H1 (cell line): ENCODE results near the gene SLITRK2. TPM values are rescaled to one million over a fixed set of nuclear protein-coding genes. Genes with fewer than 3 reads are reported as not detected.

Source experiments
- CTCF ChIA-PET: fragments of 300-600 bp; sonication (Branson Sonifier 250); formaldehyde crosslinking; loops from one replicate; lab custom pipeline; 2021; ENCODE audit not compliant: partially characterized antibody; lab: Charles Lee
- POLR2A ChIA-PET: fragments of 300-600 bp; sonication (Branson Sonifier 250); formaldehyde crosslinking; loops from one replicate; lab custom pipeline; 2021; ENCODE audit warnings: inconsistent platforms; ENCODE audit not compliant: partially characterized antibody; lab: Charles Lee
- DNase-seq, 2 experiments: peaks; one replicate each; pipeline versions ENCODE4 v3.0.0 to v3.0.0-alpha.2; 2010 to 2022; ENCODE audit warnings: low spot score in 2 of 2, low read depth in 1 of 2, mixed read lengths in 1 of 2
- FAIRE-seq: peaks from 2 replicates; lab custom pipeline; 2011; peaks lifted over from hg19 to GRCh38; lab: Jason Lieb, UNC
- H2AFZ ChIP-seq: 2 replicates; pipeline ENCODE4 v1.8.1; 2012; ENCODE audit warnings: low read length, inconsistent platforms
- H2AK5ac ChIP-seq: 2 replicates; pipeline ENCODE4 v1.6.1; 2013; ENCODE audit warnings: low read depth, low read length
- H2BK120ac ChIP-seq: replicated peaks from 2 replicates; pipeline ENCODE3; 2013; ENCODE audit warnings: low read depth, low read length, inconsistent platforms
- H2BK12ac ChIP-seq: 2 replicates; pipeline ENCODE4 v1.6.1; 2013; ENCODE audit warnings: low read depth, low read length
- H2BK15ac ChIP-seq: 2 replicates; pipeline ENCODE4 v1.6.1; 2013; ENCODE audit warnings: low read length
- H2BK20ac ChIP-seq: 2 replicates; pipeline ENCODE4 v1.6.1; 2013; ENCODE audit warnings: low read length
- H2BK5ac ChIP-seq: 2 replicates; pipeline ENCODE4 v1.6.1; 2013; ENCODE audit warnings: low read depth, low read length
- H3K14ac ChIP-seq: 2 replicates; pipeline ENCODE4 v1.6.1; 2013; ENCODE audit warnings: inconsistent platforms; ENCODE audit not compliant: insufficient read length
- H3K18ac ChIP-seq: 2 replicates; pipeline ENCODE4 v1.6.1; 2013; ENCODE audit warnings: low read length; ENCODE audit errors: extremely low read depth
- H3K23ac ChIP-seq: 2 replicates; pipeline ENCODE4 v1.6.1; 2013; ENCODE audit warnings: inconsistent platforms; ENCODE audit not compliant: insufficient read length
- H3K23me2 ChIP-seq: 2 replicates; pipeline ENCODE4 v1.6.1; 2013; ENCODE audit warnings: low read depth, low read length
- H3K27ac ChIP-seq: 2 replicates; pipeline ENCODE4 v1.6.1; 2011; ENCODE audit warnings: low read depth, low read length, inconsistent platforms
- H3K27me3 ChIP-seq, 4 experiments: replicated peaks in 1 of 4; 1 replicate in 1 of 4; 2 replicates in 3 of 4; pipeline versions ENCODE4 v1.6.1 to v1.8.1; 2011 to 2013; ENCODE audit warnings: low read length in 3 of 4, mild to moderate bottlenecking in 3 of 4, inconsistent platforms in 2 of 4, mixed read lengths in 2 of 4, moderate library complexity in 1 of 4; ENCODE audit not compliant: control insufficient read depth in 3 of 4, insufficient read depth in 3 of 4; ENCODE audit errors: extremely low read depth in 1 of 4
- H3K36me3 ChIP-seq, 4 experiments: 2 replicates each; pipeline versions ENCODE4 v1.6.1 to v1.8.1; 2011 to 2013; ENCODE audit warnings: mild to moderate bottlenecking in 4 of 4, low read length in 3 of 4, moderate library complexity in 2 of 4, control low read depth in 1 of 4, inconsistent platforms in 1 of 4; ENCODE audit not compliant: insufficient read depth in 4 of 4, control insufficient read depth in 2 of 4
- H3K4ac ChIP-seq: replicated peaks from 2 replicates; pipeline ENCODE3; 2013; ENCODE audit warnings: low read length, low read depth, mixed read lengths, inconsistent platforms; ENCODE audit not compliant: insufficient read length
- H3K4me1 ChIP-seq, 4 experiments: replicated peaks in 1 of 4; 1 replicate in 1 of 4; 2 replicates in 3 of 4; pipeline versions ENCODE4 v1.6.1 to v1.8.1; 2011 to 2013; ENCODE audit warnings: low read length in 3 of 4, inconsistent platforms in 2 of 4, mixed read lengths in 1 of 4; ENCODE audit not compliant: insufficient read depth in 4 of 4, control insufficient read depth in 3 of 4
- H3K4me2 ChIP-seq, 2 experiments: 2 replicates each; pipeline versions ENCODE4 v1.6.1 to v1.8.1; 2011 to 2013; ENCODE audit warnings: low read depth in 2 of 2, low read length in 2 of 2, control low read depth in 1 of 2, inconsistent platforms in 1 of 2, mild to moderate bottlenecking in 1 of 2; ENCODE audit not compliant: insufficient read depth in 1 of 2
- H3K4me3 ChIP-seq, 4 experiments: fragments of 200-600, 300-600 bp in 1 of 4; sonication (generic), shearing (Covaris generic), sonication (Bioruptor Twin) in 1 of 4; 2 replicates each; pipeline versions ENCODE4 v1.5.1 to v1.8.1; 2011 to 2016; ENCODE audit warnings: low read length in 4 of 4, low read depth in 3 of 4, control low read depth in 2 of 4, inconsistent platforms in 2 of 4, mild to moderate bottlenecking in 2 of 4, mixed read lengths in 1 of 4, moderate library complexity in 1 of 4; ENCODE audit not compliant: insufficient read depth in 2 of 4; ENCODE audit errors: extremely low read depth in 1 of 4
- H3K56ac ChIP-seq: replicated peaks from 2 replicates; pipeline ENCODE3; 2013; ENCODE audit warnings: low read depth, mild to moderate bottlenecking, mixed read lengths, low read length, inconsistent platforms; ENCODE audit not compliant: insufficient read length
- H3K79me1 ChIP-seq: 2 replicates; pipeline ENCODE4 v1.6.1; 2013; ENCODE audit warnings: low read depth, low read length, control low read depth
- H3K79me2 ChIP-seq, 2 experiments: 2 replicates each; pipeline versions ENCODE4 v1.6.1 to v1.8.1; 2012 to 2013; ENCODE audit warnings: low read length in 2 of 2, mild to moderate bottlenecking in 2 of 2, inconsistent platforms in 1 of 2; ENCODE audit not compliant: insufficient read depth in 2 of 2, control insufficient read depth in 1 of 2
- H3K9ac ChIP-seq, 4 experiments: replicated peaks in 1 of 4; 1 replicate in 1 of 4; 2 replicates in 3 of 4; pipeline versions ENCODE4 v1.6.1 to v1.8.1; 2011 to 2013; ENCODE audit warnings: low read depth in 3 of 4, low read length in 3 of 4, control low read depth in 2 of 4, mild to moderate bottlenecking in 2 of 4, moderate library complexity in 2 of 4, inconsistent platforms in 1 of 4; ENCODE audit errors: extremely low read depth in 1 of 4
- H3K9me3 ChIP-seq, 2 experiments: 2 replicates each; pipeline versions ENCODE4 v1.6.1 to v1.8.1; 2012 to 2013; ENCODE audit warnings: mild to moderate bottlenecking in 2 of 2, moderate library complexity in 2 of 2, control low read depth in 1 of 2, inconsistent platforms in 1 of 2, low read depth in 1 of 2, low read length in 1 of 2, mixed read lengths in 1 of 2; ENCODE audit not compliant: insufficient read depth in 2 of 2
- H4K20me1 ChIP-seq, 2 experiments: replicated peaks in 1 of 2; 2 replicates each; pipeline versions ENCODE3 to v1.8.1; 2011 to 2013; ENCODE audit warnings: inconsistent platforms in 2 of 2, low read length in 2 of 2, mild to moderate bottlenecking in 1 of 2; ENCODE audit not compliant: insufficient read depth in 2 of 2, control insufficient read depth in 1 of 2
- H4K5ac ChIP-seq: 2 replicates; pipeline ENCODE4 v1.6.1; 2013; ENCODE audit warnings: low read length, low read depth, mixed read lengths, inconsistent platforms; ENCODE audit not compliant: insufficient read length
- H4K8ac ChIP-seq: 2 replicates; pipeline ENCODE4 v1.8.0; 2013; ENCODE audit warnings: mild to moderate bottlenecking, moderate library complexity, low read length, inconsistent platforms; ENCODE audit not compliant: insufficient read depth; ENCODE audit errors: extremely low read depth
- H4K91ac ChIP-seq: replicated peaks from 2 replicates; pipeline ENCODE3; 2013; ENCODE audit warnings: low read length, mixed read lengths, inconsistent platforms; ENCODE audit not compliant: insufficient read length
- ATF2 ChIP-seq: IDR thresholded peaks from 2 replicates; pipeline ENCODE4 v1.6.1; 2012; ENCODE audit warnings: low read length, inconsistent platforms
- BCL11A ChIP-seq, 2 experiments: IDR thresholded peaks; one replicate each; pipeline ENCODE4 v1.6.1; 2011; ENCODE audit warnings: low read depth in 2 of 2, low read length in 2 of 2, mild to moderate bottlenecking in 2 of 2
- BRCA1 ChIP-seq: IDR thresholded peaks from 2 replicates; pipeline ENCODE4 v1.6.1; 2012; ENCODE audit warnings: low read depth, low read length, improper control_type of control experiment
- EP300 ChIP-seq, 2 experiments: IDR thresholded peaks; 1 replicate in 1 of 2; 2 replicates in 1 of 2; pipeline ENCODE4 v1.6.1; 2011 to 2012; ENCODE audit warnings: low read depth in 2 of 2, low read length in 2 of 2, mild to moderate bottlenecking in 2 of 2, borderline replicate concordance in 1 of 2, inconsistent platforms in 1 of 2, moderate library complexity in 1 of 2
- EZH2 ChIP-seq: fragments of 200-600 bp; sonication (generic); IDR thresholded peaks from 2 replicates; pipeline ENCODE4 v1.7.1; 2012; ENCODE audit warnings: low read depth, mild to moderate bottlenecking, moderate library complexity, low read length, inconsistent platforms; ENCODE audit not compliant: severe bottlenecking
- JUND ChIP-seq: IDR thresholded peaks from 2 replicates; pipeline ENCODE4 v1.6.1; 2011; ENCODE audit warnings: mild to moderate bottlenecking, improper control_type of control experiment, low read length
- POLR2AphosphoS5 ChIP-seq: IDR thresholded peaks from 2 replicates; pipeline ENCODE4 v1.6.1; 2011; ENCODE audit warnings: low read depth, low read length
- RNF2 ChIP-seq: fragments of 200-900, 300-1000 bp; sonication (generic); IDR thresholded peaks from 2 replicates; pipeline ENCODE4 v1.7.1; 2016; ENCODE audit warnings: borderline replicate concordance, low read depth, mild to moderate bottlenecking, antibody characterized with exemption, low read length; ENCODE audit not compliant: poor library complexity, severe bottlenecking; ENCODE audit errors: missing control alignments
- SP2 ChIP-seq: IDR thresholded peaks from 2 replicates; pipeline ENCODE4 v1.6.1; 2012; ENCODE audit warnings: mild to moderate bottlenecking, low read length, inconsistent platforms
- SP4 ChIP-seq: IDR thresholded peaks from 2 replicates; pipeline ENCODE4 v1.6.1; 2012; ENCODE audit warnings: low read length, inconsistent platforms
- TAF1 ChIP-seq: IDR thresholded peaks from 2 replicates; pipeline ENCODE4 v1.6.1; 2011; ENCODE audit warnings: mild to moderate bottlenecking, low read depth, low read length
- WGBS, 2 experiments: shearing (Covaris generic) in 1 of 2; methylation state at CpG; one replicate each; pipeline versions ENCODE4 v1.1.6 to v1.1.7; 2013 to 2015; ENCODE audit warnings: low lambda C conversion rate in 2 of 2, mixed read lengths in 2 of 2, inconsistent platforms in 1 of 2, low coverage in 1 of 2, missing lambda C conversion rate in 1 of 2; ENCODE audit not compliant: insufficient replicate concordance in 2 of 2, insufficient coverage in 1 of 2, insufficient read length in 1 of 2; ENCODE audit errors: extremely low coverage in 1 of 2, missing lambda C conversion rate in 1 of 2; 5-methylcytosine and 5-hydroxymethylcytosine counted together
- polyA plus RNA-seq, 7 experiments: library from polyadenylated mRNA; depleted of rRNA in 3 of 7; stranded (reverse) in 5 of 7; unstranded in 2 of 7; fragments of >200 nt in 5 of 7; fragments of 200-250 nt in 2 of 7; gene quantifications; 1 replicate in 5 of 7; 2 replicates in 1 of 7; 4 replicates in 1 of 7; pipeline versions ENCODE4 v1.2.1 to v1.2.3, GENCODE V29; 2011 to 2013; ENCODE audit warnings: missing spikeins in 2 of 7, mixed read lengths in 2 of 7
- total RNA-seq: library from RNA; stranded (reverse); fragmentation: NEBNext Ultra II Directional; extraction: Animal tissue kit (Norgen Biotek cat#: 25700); gene quantifications from 2 replicates; pipeline ENCODE4 v1.2.1, GENCODE V29; 2021

The SLITRK2 gene
- total and polyA plus RNA-seq, 2 of the 8 experiments (the other 6 are each of a cell fraction or from before 2014, with no cell fraction given): 0.14 to 0.39 TPM

- DNase-seq: no peak
- TF ChIP-seq BCL11A (IDR thresholded peaks at IDR 0.05; ENCODE audit: low read depth in 2 of 2, low read length in 2 of 2): no peak
- peak; percentile 41 for TF ChIP-seq RNF2
- no peak for TF ChIP-seq TAF1
- TF ChIP-seq ATF2: no peak
- no peak for TF ChIP-seq SP4
- TF ChIP-seq BRCA1: no peak
- no peak for TF ChIP-seq SP2
- TF ChIP-seq POLR2AphosphoS5: no peak
- no peak for TF ChIP-seq JUND
- TF ChIP-seq EP300 (IDR thresholded peaks at IDR 0.05; ENCODE audit: borderline replicate concordance in 1 of 2, low read depth in 2 of 2, low read length in 2 of 2): no peak
- TF ChIP-seq EZH2: peak; percentile 64
Measured at GRCh38 chrX:145821898-145822571, 4.4 kb downstream of the SLITRK2 start.

More at GRCh38 chrX:145821898-145822571, 4.4 kb downstream of the SLITRK2 start:
- Histone ChIP-seq H3K27me3 (peaks cover 37 to 69% (median 56%) of the 10 kb centered on the region in 4 experiments), H3K9me3 (no peaks in the 10 kb centered on the region), H2AFZ (no peak overlapping the region), H4K8ac (no peak overlapping the region), H2BK12ac (no peak overlapping the region), H3K23me2 (peaks cover 12% of the 10 kb centered on the region; the same call in 1 of the 2 replicates), H2BK120ac (no peak overlapping the region), H3K56ac (no peak overlapping the region), H3K4me1 (peaks cover 0 to 3% (median 3%) of the 10 kb centered on the region in 4 experiments; a peak in 4 of 7 replicates), H4K5ac (no peak overlapping the region), H3K14ac (no peak overlapping the region), H3K9ac (no peak overlapping the region), H2AK5ac (no peak overlapping the region), H4K20me1 (peaks cover 0 to 2% of the 10 kb centered on the region in 2 experiments), H3K27ac (no peak overlapping the region), H3K79me2 (no peaks in the 10 kb centered on the region), H2BK15ac (no peak overlapping the region), H2BK20ac (no peak overlapping the region), H3K36me3 (no peaks in the 10 kb centered on the region), H4K91ac (no peak overlapping the region), H3K23ac (no peak overlapping the region), H3K4me3 (peak overlapping the region; percentile 30 to 61 (median 39)), H3K4me2 (peak overlapping the region; percentile 75 to 81), H3K4ac (no peak overlapping the region), H2BK5ac (no peak overlapping the region), H3K18ac (no peak overlapping the region), H3K79me1 (no peaks in the 10 kb centered on the region)
- FAIRE-seq: no peak
- ChIA-PET CTCF (interaction anchor here (1.0 to 1.2 kb wide), 2 partner anchors 17 to 27 kb away, joined by 3 read pairs; no protein-coding TSS in a partner anchor), POLR2A (no interaction called here)
- WGBS, 2 experiments: 7% methylated on average over 20 of the region's 33 CpGs; no CpG with 5 or more reads in 1 of the 2 experiments
